Raji (cell line): ENCODE measurements around the gene NCK1.

Experiments
- POLR2A ChIP-seq: IDR thresholded peaks from 2 replicates; pipeline ENCODE4 v1.6.1; 2011; ENCODE audit warnings: low read depth, low read length, control low read depth; ENCODE audit not compliant: insufficient read depth

NCK1 gene

DNA sequence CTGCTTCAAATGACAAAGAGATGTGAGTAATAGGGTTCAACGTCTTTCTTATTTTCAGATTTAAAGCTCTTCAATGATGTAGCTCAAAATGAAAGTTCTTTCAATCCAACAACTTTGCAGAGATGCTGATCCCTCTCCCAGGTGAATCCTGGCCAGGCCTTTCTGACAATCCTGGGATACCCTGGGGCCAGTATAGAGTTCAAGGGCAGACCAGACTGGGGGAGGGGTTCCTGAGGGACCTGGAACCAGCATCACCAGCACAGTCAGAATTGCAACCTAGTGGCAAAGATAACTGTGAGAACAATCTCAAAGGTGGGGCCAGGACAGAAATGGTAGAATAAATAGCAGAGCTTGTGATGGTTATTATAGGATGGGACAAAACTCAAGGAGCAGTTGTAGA, 19.7 kb upstream of the NCK1 start:
- no peak for TF ChIP-seq POLR2A

DNA sequence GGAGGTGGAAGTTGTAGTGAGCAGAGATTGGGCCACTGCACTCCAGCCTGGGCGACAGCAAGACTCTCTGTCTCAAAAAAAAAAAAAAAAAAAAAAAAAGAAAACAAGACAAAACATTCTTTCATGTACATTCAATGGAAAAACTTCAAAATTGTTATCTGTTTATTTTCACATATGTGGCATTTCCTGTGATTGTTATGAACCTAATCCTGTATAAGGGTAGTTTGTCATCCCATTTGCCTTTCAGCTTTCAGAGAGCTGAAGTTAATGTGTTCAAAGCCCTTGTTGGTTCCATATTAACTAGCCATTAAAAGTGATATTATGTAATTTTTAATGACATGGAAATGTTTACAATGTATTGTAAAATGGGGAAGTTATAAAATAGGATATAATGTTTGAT, 17.3 kb upstream of the NCK1 start:
- no peak for TF ChIP-seq POLR2A

DNA sequence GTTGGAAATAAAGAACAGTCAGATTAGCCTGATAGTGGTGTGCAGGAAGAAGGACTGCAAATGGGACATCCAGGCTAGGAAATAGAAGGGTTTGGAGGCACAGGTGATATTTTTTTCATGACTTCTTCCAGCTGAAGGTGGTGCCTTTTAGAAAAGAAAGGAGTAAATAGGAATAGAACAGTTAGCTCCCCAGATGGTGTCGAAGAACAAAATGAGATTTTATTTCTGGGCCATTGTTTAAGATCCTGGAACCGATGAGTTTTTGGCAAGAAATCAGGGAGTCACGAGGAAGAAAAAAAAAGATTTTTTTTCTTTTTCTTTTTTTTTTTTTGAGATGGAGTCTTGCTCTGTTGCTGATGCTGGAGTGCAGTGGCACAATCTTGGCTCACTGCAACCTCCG, 9.8 kb upstream of the NCK1 start:
- no peak for TF ChIP-seq POLR2A

DNA sequence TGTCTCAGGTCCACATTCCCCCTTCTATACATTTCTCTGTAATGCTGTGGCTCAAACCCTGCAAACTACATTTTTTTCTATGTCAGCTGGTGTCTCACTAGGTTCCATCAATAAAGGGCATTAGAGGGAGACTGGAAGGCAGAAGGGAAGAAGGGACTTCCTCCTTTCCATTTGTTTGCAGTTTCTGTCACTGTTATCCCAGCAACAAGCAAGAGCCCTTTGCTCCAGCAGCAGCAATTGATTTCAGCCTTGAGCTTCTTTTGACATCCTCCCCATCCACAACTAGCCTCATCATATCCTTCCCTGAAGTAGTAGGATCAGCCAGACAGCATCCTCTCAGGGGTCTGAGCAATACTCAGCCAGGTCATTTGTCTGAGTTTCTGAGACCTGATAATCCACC, 5.3 kb upstream of the NCK1 start:
- no peak for TF ChIP-seq POLR2A

DNA sequence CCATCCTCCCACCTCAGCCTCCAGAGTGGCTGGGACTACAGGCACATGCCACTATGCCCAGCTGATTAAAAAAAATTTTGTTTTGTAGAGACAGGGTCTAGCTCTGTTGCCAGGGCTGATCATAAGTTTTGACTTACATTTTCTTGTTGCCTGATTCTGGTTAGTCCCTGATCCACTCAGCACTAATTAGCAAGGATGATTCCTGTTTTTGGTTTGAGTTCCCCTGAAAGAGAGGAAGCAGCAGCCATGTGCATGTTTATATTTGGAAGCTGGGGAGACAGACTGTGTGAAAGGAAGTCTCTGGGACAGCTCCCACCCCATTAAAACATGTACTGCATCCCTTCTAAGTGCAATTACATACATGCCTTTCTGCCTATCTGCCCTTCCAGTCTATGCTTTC, 3.6 kb upstream of the NCK1 start:
- TF ChIP-seq POLR2A = no peak

DNA sequence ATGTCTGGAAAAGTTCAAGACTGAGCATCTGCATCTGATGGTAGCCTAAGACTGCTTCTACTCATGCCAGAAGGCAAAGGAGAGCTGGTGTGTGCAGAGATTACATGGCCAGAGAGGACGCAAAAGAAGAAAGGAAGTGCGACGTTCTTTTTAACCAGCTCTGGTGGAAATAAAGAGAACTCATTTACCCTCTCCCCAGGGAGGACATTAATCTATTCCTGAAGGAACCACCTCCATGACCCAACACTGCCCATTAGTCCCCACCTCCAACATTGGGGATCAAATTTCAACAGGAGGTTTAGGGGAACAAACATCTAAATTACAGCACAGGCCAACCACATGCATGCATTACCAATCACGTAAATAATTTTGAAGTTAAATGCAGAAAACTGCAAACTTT, 1.5 kb upstream of the NCK1 start:
- TF ChIP-seq POLR2A = no peak

DNA sequence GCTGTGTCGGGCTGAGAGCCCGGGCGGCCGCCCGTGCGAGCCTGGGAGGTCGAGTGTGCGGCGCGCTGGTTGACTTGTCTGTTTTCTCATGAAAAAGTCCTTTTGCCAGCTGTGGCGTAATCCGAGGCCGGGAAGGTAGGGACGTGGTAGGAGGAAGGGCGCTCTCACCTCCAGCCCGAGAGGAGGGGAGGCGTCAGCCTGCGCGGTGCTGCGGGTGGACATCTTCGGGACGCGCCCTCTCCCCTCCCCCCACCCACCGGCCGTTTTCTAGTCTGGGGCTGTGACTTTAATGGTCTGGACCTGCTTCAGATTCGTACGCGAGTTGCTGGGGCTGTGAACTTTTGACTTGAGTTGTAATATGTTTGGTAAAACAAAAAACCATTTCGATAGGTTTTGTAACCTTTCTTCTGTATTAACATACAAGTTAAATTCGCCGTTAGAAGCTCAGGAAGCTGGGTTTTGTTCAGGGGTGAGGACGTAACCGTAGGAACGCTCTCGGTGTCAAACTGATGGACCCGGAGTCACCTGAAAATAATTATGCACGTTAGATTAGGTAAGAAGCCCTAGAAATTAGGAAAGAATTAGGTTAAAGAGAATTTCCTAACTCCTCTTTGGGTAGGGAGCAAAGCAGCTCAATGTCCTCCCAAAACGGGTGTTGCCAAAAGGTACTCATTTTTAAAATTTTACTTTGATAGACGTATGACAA, 762 bp downstream of the NCK1 start:
- no peak for TF ChIP-seq POLR2A

DNA sequence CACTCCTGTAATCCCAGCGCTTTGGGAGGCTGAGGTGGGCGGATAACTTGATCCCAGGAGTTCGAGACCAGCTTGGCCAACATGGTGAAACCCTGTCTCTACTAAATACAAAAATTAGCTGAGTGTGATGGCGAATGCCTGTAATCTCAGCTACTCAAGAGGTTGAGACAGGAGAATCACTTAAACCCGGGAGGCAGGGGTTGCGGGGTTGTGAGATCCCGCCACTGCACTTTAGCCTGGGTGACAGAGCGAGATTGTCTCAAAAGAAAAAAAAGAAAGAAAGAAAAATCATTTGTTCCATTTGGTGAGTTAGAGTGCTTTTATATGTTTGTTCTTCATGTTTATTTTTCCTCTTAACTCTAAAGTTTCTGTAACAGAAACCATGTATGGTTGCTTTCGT, 7.3 kb downstream of the NCK1 start:
- TF ChIP-seq POLR2A = no peak

DNA sequence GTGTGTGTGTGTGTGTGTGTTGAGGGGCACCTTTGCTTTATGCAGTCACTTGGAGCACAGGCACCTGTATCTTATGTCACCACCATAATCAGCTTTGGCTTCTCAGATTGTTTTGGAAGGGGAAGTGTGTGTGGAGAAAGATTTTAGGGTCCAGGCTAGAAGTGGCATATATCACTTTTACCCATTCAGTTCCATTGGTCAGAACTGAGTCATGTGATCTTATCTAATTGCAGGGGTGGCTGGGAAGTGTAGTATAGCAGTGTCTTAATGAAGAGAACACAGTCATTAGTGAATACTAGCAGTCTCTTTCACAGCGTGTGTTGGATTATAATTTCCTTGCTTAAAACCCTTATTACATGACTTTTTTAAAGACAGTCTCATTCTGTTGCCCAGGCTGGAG, 20.6 kb downstream of the NCK1 start:
- no peak for TF ChIP-seq POLR2A

DNA sequence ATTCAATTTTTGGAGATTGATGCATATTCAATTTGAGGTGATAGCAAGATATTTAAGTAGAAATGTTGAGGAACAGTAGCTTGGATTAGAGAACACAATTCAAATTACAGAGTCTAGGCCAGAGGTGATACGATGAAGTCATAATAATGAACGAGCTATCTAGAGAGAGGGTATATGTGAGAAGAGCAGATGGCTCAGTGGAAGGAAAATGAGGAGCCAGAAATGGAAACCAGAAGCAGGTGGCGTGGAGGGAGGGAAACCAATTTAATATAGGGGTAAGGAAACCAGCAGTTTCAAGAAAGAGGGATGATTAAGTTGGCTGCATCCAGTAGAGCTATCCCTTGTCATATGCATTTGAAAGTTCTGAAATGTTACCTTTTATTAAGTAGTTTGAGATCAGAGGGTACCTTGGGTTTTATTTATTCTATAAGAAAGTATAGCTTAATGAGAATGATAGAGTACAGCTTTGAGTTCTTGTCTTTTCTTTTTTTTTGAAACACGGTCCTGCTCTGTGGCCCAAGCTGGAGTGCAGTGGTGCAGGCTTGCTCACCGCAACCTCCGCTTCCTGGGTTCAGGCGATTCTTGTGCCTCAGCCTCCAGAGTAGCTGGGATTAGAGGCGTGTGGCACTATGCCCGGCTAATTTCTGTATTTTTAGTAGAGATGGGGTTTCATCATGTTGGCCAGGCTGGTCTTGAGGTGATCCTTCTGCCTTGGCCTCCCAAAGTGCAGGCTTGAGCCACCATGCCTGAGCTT, 22.1 kb downstream of the NCK1 start:
- TF ChIP-seq POLR2A = no peak

DNA sequence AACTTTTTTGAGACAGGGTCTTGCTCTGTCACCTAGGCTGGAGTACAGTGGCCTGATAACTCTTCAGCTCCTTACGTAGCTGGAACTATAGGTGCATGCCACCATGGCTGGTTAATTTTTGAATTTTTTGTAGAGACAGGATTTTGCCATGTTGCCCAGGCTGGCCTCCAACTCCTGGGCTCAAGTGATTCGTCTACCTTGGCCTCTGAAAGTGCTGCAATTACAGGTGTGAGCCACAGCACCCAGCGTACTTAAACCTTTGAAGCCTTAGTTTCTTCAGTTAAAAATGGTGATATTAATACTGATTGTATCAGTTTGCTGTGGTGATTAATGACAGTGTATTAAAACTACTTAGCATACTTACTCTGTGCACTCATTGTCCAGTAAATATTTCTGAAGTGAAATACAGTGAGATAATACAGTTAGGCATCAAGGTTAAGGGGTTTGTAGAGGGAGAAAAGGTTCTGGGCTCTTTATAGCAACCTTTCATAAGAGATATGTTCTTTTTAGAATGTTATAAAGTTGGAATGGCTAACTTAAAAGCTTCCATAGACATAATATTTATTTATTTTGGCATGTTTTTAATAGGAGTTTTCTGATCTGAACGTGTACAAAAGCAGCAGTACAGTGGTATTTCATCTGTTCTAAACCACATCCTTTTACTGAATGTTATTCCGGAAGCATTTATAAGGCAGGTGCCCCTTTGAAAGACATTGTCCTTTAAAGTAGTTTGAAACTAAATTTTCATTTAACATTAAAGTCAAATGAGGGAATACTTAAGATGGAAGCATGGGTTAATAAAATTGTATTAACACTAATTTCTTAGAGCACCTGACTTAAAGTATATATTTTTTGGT, 23.6 kb downstream of the NCK1 start:
- TF ChIP-seq POLR2A = no peak

DNA sequence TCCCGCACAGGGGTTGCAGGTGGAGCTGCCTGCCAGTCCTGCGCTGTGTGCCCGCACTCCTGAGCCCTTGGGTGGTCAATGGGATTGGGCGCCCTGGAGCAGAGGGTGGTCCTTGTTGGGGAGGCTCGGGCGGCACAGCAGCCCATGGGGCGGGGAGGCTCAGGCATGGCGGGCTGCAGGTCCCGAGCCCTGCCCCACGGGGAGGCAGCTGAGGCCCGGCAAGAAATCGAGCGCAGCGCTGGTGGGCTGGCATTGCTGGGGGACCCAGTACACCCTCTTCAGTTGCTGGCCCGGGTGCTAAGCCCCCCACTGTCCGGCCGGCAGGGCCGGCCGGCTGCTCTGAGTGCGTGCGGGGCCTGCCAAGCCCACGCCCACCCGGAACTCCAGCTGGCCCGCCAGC, 27.9 kb downstream of the NCK1 start:
- TF ChIP-seq POLR2A = no peak

DNA sequence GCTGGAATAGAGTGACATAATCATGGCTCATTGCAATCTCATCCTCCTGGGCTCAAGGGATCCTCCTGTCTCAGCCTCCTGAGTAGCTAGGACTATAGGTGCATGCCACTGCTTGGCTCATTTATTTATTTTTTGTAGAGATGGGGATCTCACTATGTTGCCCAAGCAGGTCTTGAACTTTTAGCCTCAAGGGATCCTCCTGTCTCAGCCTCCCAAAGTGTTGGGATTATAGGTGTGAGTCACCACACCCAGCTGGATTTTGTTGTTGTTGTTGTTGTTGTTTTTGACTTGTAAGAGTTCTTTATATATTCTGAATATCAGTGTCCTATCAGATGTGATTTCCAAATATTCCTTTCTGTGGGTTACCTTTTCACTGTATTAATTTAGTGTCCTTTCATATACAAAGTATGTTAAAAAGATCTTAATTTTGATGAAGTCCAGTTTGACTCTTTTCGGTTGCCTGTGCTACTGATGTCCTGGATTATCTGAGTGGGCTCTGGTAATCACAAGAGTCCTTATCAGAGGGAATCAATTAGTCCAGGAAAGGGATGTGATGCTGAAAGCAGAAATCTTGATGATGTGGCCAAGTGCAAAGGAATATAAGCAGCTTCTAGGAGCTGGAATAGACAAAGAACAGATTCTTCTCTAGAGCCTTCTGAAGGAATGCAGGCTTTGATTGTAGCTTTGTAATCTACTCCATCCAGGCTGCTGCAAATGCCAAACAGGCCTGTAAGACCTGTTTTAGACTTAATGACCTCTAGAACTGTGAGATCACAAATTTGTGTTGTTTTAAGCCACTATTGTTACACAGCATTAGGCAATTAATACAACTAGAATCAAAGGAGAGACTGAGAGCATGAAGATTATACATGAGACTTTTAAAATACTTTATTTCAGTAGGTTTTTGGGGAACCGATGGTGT, 30.2 kb downstream of the NCK1 start:
- TF ChIP-seq POLR2A = no peak

DNA sequence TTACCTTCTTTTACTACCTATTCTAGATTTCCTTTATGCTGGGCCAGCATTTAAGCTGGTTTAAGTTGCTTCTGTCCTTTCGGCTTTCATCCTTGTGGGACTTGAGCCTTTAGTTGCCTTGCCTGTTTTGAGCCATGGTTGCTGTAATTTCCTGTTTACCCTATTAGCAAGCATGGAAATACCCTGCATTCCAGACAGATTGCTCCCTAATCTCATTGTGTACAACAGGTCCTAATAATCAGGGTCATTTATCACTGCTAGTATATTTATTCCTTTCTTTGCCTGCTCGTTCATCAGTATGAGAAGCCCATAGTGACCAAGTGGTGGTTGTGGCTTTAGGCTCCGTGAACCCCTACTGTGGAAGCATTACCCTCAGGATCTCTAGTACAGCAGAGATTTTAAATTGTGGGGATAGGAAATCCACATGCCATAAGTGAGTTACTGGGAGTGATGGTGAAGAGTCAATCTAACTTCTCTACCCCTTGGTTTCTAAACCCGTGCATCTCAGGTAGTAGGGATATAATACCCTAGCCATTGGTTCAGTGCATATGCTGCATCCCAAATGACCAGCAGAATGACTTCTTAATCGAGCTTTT, 31.9 kb downstream of the NCK1 start:
- TF ChIP-seq POLR2A = no peak
